Gastrocnemius medialis (tissue), 4 donors: ENCODE measurements around the gene ADGRF5. TPM values are rescaled to one million over a fixed set of nuclear protein-coding genes. Genes with fewer than 3 reads are reported as not detected.

ENCODE experiments used
- ATAC-seq, 2 donors: fragments of 150-250 bp; one replicate each; pipeline ENCODE4 v1.9.1; 2016
- DNase-seq, 2 donors: peaks; one replicate each; pipeline ENCODE4 v3.0.0-alpha.2; 2019
- H3K27ac ChIP-seq, 4 donors: fragments of 200-600 bp; sonication (generic); 1 replicate in 1 of 4; 2 replicates in 3 of 4; pipeline ENCODE4 v1.5.1; 2016 to 2018; ENCODE audit warnings: mild to moderate bottlenecking in 2 of 4, moderate library complexity in 1 of 4
- H3K27me3 ChIP-seq, 3 donors: fragments of 200-600 bp; sonication (generic) in 2 of 3; 1 replicate in 1 of 3; 2 replicates in 2 of 3; pipeline versions ENCODE4 v1.5.1 to v1.6.0; 2016 to 2019; ENCODE audit warnings: mild to moderate bottlenecking in 1 of 3, moderate library complexity in 1 of 3
- H3K36me3 ChIP-seq, 2 donors: fragments of 200-600 bp; sonication (generic) in 1 of 2; one replicate each; pipeline ENCODE4 v1.5.1; 2017 to 2018
- H3K4me1 ChIP-seq, 2 donors: fragments of 200-600 bp; sonication (generic) in 1 of 2; one replicate each; pipeline ENCODE4 v1.5.1; 2016 to 2017; ENCODE audit warnings: mild to moderate bottlenecking in 2 of 2
- H3K4me3 ChIP-seq, 4 donors: fragments of 200-600 bp; sonication (generic) in 3 of 4; 1 replicate in 1 of 4; 2 replicates in 3 of 4; pipeline ENCODE4 v1.5.1; 2016 to 2019; ENCODE audit warnings: mild to moderate bottlenecking in 2 of 4
- H3K9me3 ChIP-seq, 3 donors: fragments of 200-600 bp; sonication (generic) in 2 of 3; 1 replicate in 1 of 3; 2 replicates in 2 of 3; pipeline ENCODE4 v1.5.1; 2016 to 2019
- POLR2A ChIP-seq, 2 donors: fragments of 450-650 bp; IDR thresholded peaks; one replicate each; pipeline ENCODE4 v1.6.1; 2017; ENCODE audit warnings: antibody characterized with exemption in 2 of 2, mild to moderate bottlenecking in 2 of 2, moderate library complexity in 2 of 2
- in situ Hi-C, 4 donors: fragments of 200-750 bp; cut with MboI; loops; one replicate each; pipeline versions ENCODE4 v1.15.0 to v1.8.0; 2017; ENCODE audit warnings: low sequenced_read_pairs in 4 of 4
- intact Hi-C: fragments of 100-400 bp; cut with DNase I; formaldehyde crosslinking; loops from one replicate; pipeline ENCODE4 v1.15.1; 2023; ENCODE audit warnings: low total_unique reads
- total RNA-seq, 4 donors: library from RNA; depleted of rRNA; stranded (reverse); fragments of >200 nt; gene quantifications; one replicate each; pipeline versions ENCODE4 v1.1.0 to v1.2.3, GENCODE V29; 2016
- TF ChIP-seq, protein P1 (sequence below), 5 experiments: fragments of 450-650 bp in 3 of 5; fragments of 200-600 bp in 2 of 5; sonication (generic) in 2 of 5; IDR thresholded peaks in 4 of 5; conservative IDR thresholded peaks in 1 of 5; 1 replicate in 4 of 5; 2 replicates in 1 of 5; pipeline ENCODE4 v1.5.1; 2016 to 2019; ENCODE audit warnings: antibody characterized with exemption in 5 of 5, mild to moderate bottlenecking in 3 of 5, moderate library complexity in 3 of 5

Gene ADGRF5
- total RNA-seq, 4 donors from 2014 or later, result 27.6 to 49.2 (median 41.0) TPM

DNA sequence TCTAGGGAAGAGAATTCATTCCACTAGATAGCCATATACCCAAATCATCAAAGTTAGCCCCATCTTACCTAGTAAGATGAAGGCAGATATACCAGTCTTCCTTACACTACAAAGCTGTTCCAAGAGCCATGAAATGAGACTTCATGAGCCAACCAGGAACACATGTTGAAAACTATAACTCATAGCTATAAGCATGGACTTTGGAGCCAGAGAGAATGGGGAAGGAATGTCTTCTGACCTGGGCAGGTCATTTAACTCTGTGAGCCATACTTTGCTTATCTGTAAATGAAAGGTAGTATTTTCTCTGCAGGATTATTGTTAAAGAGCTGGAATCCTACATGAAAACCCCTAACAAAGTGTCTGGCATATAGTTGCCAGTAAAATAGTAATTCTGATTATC lies 27.3 kb downstream of the ADGRF5 start:
- ATAC-seq (no peak), DNase-seq (no peak)
- no peak overlapping the region for H3K27ac ChIP-seq
- no peaks in the 10 kb centered on the region for H3K9me3 ChIP-seq
- TF ChIP-seq POLR2A (IDR thresholded peaks at IDR 0.05), result no peak
- TF ChIP-seq, protein P1, sequence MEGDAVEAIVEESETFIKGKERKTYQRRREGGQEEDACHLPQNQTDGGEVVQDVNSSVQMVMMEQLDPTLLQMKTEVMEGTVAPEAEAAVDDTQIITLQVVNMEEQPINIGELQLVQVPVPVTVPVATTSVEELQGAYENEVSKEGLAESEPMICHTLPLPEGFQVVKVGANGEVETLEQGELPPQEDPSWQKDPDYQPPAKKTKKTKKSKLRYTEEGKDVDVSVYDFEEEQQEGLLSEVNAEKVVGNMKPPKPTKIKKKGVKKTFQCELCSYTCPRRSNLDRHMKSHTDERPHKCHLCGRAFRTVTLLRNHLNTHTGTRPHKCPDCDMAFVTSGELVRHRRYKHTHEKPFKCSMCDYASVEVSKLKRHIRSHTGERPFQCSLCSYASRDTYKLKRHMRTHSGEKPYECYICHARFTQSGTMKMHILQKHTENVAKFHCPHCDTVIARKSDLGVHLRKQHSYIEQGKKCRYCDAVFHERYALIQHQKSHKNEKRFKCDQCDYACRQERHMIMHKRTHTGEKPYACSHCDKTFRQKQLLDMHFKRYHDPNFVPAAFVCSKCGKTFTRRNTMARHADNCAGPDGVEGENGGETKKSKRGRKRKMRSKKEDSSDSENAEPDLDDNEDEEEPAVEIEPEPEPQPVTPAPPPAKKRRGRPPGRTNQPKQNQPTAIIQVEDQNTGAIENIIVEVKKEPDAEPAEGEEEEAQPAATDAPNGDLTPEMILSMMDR (IDR thresholded peaks at IDR 0.05 in 4 of 5, conservative IDR thresholded peaks at IDR 0.05 in 1 of 5), result no peak
- peaks cover 0 to 14% of the 10 kb centered on the region in 2 donors for H3K4me1 ChIP-seq
- no peak overlapping the region for H3K4me3 ChIP-seq
- H3K36me3 ChIP-seq, result no peaks in the 10 kb centered on the region
- in situ Hi-C loops (no loop called here), intact Hi-C loops (no loop called here)
- no peaks in the 10 kb centered on the region for H3K27me3 ChIP-seq

DNA sequence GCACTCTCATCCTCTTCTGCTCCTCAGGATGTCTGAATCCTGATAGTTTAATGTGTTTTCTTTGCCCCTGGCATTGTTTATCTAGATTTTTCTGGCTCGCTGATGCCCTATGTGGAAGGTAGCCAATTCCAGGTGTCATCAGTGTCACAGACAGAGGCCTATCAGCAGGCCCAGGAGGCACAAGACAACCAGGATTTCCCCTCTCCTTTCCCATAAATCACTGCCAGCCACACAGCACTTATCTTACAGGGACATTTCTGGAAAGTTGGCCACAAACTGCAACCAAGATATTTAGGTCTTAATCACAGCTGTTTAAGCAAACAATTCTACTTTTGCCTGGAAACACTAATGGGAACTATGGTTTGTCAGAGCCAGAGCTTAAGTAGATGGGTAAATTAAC lies 28.1 kb downstream of the ADGRF5 start:
- no peaks in the 10 kb centered on the region for H3K36me3 ChIP-seq
- intact Hi-C loops (no loop called here), in situ Hi-C loops (no loop called here)
- ATAC-seq, result no peak
- no peak for TF ChIP-seq POLR2A (IDR thresholded peaks at IDR 0.05)
- TF ChIP-seq, protein P1 (IDR thresholded peaks at IDR 0.05 in 4 of 5, conservative IDR thresholded peaks at IDR 0.05 in 1 of 5), result no peak
- H3K9me3 ChIP-seq, result no peaks in the 10 kb centered on the region
- H3K4me3 ChIP-seq, result no peak overlapping the region
- DNase-seq, result no peak
- H3K27me3 ChIP-seq, result no peaks in the 10 kb centered on the region
- H3K4me1 ChIP-seq, result peaks cover 0 to 7% of the 10 kb centered on the region in 2 donors
- H3K27ac ChIP-seq, result no peak overlapping the region

DNA sequence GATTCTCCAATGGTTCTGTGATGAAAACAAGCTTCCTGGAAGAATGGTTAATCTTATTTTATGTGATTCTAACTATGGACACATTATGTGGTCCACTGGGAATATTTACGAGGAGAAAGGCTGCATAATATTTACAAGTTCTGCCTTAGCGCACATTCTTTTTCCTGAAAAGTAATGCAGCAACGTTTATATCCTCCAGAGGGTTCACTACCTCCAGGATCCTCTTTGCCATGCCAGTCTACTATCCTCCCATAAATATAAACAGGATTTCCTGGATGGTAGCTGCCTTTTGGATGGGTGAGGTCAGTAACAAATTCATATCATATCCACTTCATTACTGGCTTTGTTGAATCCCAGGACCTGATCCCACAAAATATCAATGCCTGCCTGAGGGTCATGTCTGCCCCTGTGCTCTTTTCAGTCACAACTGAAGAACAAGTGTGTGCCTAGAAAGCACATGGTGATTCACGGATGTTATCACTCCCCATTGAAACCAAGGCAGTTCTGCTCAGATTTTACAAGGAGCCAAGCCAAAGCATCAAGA lies 30.4 kb downstream of the ADGRF5 start:
- H3K27ac ChIP-seq, result peak overlapping the region in 1 of 4 donors; percentile 9
- no peak overlapping the region for H3K4me3 ChIP-seq
- no peaks in the 10 kb centered on the region for H3K36me3 ChIP-seq
- H3K4me1 ChIP-seq, result peaks cover 0 to 7% of the 10 kb centered on the region in 2 donors
- H3K9me3 ChIP-seq, result no peaks in the 10 kb centered on the region
- DNase-seq (no peak), ATAC-seq (no peak)
- TF ChIP-seq, protein P1 (IDR thresholded peaks at IDR 0.05 in 4 of 5, conservative IDR thresholded peaks at IDR 0.05 in 1 of 5), result no peak
- no peak for TF ChIP-seq POLR2A (IDR thresholded peaks at IDR 0.05)
- intact Hi-C loops (no loop called here), in situ Hi-C loops (no loop called here)
- H3K27me3 ChIP-seq, result no peaks in the 10 kb centered on the region

- no peak for DNase-seq
- Histone ChIP-seq H3K36me3 (no peaks in the 10 kb centered on the region), H3K27ac (no peak overlapping the region), H3K4me3 (no peak overlapping the region), H3K4me1 (no peaks in the 10 kb centered on the region), H3K27me3 (no peaks in the 10 kb centered on the region), H3K9me3 (no peaks in the 10 kb centered on the region)
- intact Hi-C loops, result no loop called here
- no peak for ATAC-seq
- in situ Hi-C loops, result no loop called here
- TF ChIP-seq, protein P1 (IDR thresholded peaks at IDR 0.05 in 4 of 5, conservative IDR thresholded peaks at IDR 0.05 in 1 of 5), result no peak
- TF ChIP-seq POLR2A (IDR thresholded peaks at IDR 0.05), result no peak
Observed at GRCh38 chr6:46888578-46888977, 33.2 kb downstream of the ADGRF5 start.

DNA sequence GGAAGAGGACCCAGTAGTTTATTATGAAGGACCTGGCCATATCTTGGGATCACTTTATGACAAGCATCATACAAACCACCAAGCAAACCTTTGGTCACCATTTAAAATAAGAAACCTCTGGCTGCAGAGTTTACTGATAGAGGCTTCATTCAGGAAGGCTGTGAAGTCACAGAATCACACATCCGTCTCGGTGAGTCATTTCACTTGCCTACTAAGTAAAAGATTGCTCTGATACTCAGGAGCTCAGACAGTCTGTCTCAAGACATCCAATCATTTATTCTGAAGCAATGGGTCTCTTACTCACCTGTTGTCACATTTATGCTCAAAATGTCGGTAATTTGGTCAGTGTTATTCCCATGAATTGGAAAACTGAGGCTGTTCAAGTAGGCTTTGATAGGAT lies 33.7 kb downstream of the ADGRF5 start:
- Histone ChIP-seq H3K36me3 (no peaks in the 10 kb centered on the region), H3K4me1 (no peaks in the 10 kb centered on the region), H3K27ac (no peak overlapping the region), H3K27me3 (no peaks in the 10 kb centered on the region), H3K9me3 (no peaks in the 10 kb centered on the region), H3K4me3 (no peak overlapping the region)
- DNase-seq (no peak), ATAC-seq (no peak)
- intact Hi-C loops, result no loop called here
- TF ChIP-seq, protein P1 (IDR thresholded peaks at IDR 0.05 in 4 of 5, conservative IDR thresholded peaks at IDR 0.05 in 1 of 5), result no peak
- no peak for TF ChIP-seq POLR2A (IDR thresholded peaks at IDR 0.05)
- in situ Hi-C loops, result no loop called here
